Colon (tissue), 2 donors: ENCODE measurements around the gene CABP7.

Experiments
- FAIRE-seq: peaks from 2 replicates; lab custom pipeline; 2012; peaks lifted over from hg19 to GRCh38; lab: Jason Lieb, UNC
- donor health status: control.
- donor health status: control.

CABP7 gene

DNA sequence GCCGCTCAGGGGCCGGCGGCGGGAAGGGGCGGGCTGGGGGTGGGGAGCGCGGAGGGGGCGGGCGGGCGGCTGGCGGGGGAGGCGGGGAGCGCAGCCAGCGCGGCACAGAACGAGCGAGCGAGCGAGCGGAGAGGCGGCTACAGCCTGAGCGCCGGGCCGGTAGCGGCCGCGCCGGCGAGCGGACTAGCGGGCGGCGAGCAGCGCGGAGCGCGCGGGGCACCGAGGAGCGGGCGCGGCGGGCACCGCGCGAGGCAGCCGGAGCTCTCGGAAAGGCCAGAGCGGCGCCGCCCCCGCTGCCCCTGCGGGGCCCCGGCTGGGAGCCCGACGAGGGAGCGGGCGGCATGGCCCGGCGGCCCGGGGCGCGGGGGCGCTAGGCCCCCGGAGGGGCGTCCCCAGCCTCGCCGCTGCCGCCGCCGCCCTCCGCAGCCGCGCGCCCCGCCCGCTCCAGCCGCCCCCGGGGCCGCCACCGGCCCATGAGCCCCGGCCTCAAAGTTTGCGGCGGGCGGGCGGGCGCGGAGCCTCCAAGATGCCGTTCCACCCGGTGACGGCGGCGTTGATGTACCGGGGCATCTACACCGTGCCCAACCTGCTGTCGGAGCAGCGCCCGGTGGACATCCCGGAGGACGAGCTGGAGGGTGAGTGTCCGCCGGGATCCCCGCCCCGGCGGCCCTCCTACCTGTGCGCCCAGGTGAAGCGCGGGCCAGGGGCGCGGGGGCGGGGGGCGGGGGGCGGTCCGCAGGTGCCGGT lies at the start of gene CABP7:
TSS of gene CABP7 (plus strand) at position 105 of the 747 bp plus-strand sequence. CDS start at position 527, 422 bp downstream.
- FAIRE-seq, result no peak

- FAIRE-seq, result no peak
Measured at GRCh38 chr22:29670626-29671025, 49.2 kb upstream of the CABP7 start.

DNA sequence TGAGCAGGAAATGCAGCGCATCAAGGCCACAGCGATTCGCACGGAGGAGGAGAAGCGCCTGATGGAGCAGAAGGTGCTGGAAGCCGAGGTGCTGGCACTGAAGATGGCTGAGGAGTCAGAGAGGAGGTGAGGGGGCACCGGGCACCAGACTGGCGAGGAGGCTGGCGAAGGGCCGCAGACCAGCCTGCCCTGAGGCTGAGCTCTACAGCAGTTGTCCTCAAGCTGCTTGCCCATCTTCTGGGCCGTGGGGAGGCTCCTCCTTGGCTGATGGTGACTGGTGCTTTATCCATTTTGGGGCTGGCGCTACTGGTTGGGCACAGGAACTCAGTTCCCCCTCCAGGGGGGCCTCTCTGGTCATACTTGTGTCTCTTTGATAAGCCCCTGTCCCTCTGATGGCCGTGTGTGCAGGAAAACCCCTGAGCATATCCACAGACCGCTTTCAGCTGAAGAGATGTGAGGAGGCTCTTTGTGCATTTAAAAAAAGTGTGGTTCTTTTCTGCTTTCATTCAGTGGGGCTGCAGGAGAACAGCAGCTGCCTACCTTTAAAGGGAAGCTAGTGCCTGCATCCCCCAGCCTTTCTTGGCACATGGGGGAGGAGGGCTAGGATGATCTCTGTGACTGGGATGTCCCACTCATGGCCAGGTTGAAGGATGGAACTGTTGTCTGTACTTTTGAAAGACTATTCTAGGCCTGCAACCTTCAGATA lies 46.3 kb upstream of the CABP7 start:
- no peak for FAIRE-seq

GRCh38 chr22:29674121-29674520 lies 45.7 kb upstream of the CABP7 start:
- no peak for FAIRE-seq

DNA sequence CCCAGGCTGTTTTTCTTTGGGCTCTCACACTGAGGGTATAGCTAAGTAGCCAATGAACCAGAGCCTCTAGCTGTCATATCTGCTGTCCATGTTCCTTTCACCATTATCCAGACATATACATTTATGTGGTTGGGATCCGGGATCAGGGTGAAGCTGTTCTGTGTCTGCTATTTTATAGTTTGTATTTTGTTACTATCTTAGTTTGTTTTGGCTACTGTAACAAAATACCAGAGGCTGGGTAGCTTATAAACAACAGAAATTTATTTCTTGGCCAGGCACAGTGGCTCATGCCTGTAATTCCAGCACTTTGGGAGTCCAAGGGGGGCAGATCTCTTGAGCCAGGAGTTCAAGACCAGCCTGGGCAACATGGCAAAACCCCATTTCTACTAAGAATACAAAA lies 40.5 kb upstream of the CABP7 start:
- FAIRE-seq, result no peak

- FAIRE-seq, result no peak
Measured at GRCh38 chr22:29683536-29683935, 36.3 kb upstream of the CABP7 start.

- FAIRE-seq, result no peak
Measured at GRCh38 chr22:29684244-29684643, 35.6 kb upstream of the CABP7 start.

DNA sequence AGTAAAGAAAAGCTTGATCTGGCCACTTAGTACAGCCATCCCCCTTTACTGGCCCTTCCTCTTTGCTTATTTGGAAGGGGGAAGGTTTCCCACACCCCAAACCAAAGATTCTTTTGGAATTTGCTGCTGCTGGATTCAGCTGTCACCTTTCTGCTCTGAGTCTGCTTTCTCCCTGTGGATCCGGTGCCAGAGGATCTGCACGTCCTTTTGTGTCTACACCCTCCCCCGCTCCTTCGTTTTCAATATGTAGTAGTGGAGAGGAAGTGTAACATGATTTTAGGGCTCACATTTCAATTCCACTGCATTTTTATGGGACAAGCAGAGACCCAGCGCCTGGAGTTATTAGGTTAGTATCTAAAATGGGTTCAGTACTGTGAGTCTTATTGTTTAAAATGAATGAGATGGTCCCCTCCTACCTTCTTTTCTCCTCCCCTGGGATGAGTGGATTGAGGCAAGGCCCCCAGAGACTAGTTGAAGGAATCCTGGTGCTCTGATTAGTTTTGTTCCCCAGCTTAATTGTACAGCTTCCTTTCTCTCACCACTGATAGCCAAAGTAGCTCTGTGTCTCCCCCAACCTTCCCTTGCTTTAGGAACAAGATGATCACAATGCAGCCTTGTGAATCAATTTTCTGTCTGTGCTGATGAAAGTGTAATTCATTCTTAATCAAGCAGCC lies 30.5 kb upstream of the CABP7 start:
- FAIRE-seq, result no peak

GRCh38 chr22:29689880-29690213 lies 30.0 kb upstream of the CABP7 start:
- FAIRE-seq, result no peak

DNA sequence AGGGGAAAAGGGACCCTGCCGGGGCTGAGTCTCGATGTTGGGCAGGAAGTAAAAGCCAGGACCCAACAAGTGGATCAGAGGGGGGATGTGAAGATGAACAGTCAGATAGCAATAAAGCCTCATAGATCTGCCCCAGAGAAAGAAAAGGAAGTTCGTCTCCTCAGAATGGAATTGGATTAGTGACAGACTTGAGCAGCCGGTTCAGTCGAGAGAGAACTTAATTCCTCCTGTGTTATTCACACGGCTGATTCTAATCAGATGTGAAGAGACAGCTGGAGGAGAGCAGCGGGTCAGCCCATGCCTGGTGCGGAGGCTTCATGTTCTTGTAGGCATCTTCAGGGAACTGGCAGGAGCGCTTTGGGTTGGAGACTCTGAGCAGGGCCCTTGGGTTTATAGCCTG lies 29.3 kb upstream of the CABP7 start:
- FAIRE-seq, result no peak

DNA sequence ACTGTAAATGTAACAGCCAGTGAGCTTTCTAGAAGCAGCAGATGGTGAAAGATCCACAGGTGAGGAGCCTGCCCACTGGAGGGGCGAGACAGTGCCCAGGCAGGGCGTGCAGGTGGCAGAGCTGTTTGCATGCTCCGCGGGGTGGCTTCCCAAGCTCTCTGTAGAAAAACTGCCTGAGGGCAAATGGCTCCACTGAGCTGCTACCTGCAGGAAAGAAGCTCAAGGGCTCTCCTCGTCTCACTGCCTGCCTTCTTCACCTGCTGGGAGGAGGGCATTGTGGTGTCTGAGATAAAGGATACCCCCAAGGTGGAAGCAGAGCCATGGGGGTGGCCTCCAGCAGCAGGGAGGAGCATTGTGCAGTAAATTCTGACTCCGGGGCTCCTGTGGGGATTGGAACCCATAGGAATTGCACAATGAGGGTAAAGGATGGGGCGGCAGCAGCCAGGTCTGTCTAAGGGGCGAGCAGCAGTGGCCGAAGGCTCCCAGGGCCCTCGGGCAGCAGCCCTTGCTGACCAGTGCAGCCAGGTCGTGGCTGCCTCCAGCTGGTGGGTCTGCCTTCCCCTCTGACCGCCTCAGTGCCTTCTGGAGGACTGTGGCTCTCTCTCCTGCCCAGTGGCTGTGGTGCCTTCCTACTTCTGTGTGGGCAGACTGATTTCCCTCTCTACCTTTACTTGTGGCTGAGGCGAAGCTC lies 28.0 kb upstream of the CABP7 start:
- no peak for FAIRE-seq

GRCh38 chr22:29692327-29692640 lies 27.5 kb upstream of the CABP7 start:
- FAIRE-seq, result no peak

DNA sequence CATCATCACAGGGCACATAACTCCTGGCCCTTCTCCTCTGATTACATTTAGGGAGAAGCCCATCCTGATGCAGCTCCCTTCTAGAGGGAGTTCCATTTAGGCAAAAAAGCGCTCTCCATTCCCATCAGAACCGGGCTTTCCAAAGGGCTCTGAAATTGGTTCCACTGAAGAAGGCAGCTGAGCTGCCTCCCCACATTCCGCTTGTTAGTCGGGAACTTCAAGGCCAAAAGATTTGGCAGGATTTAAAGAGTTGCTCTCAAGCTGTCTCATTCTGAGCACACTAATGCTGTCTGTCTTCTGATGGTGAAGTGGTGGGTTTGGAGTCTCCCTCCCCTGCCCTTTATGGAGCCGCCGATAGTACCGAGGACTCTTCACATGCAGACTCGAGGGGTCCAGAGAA lies 26.6 kb upstream of the CABP7 start:
- FAIRE-seq, result no peak

DNA sequence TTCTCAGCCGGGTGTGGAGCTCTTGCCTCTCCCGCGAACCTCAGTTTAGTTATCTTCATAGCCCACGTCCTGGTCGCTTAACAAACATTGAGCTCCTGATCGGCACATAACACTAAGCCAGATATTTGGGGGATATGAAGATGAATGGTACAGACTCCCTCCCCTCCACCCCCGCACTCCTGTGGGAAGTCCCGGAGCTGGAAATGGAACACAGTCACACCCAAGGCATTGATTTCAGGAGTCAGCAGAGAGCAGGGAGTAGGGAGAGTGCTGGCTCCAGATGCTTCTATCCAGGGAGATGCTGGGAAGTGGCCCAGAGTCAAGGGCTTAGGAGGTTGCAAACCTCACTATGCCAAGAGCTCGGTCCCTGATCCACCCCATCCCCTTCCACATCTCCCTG lies 26.1 kb upstream of the CABP7 start:
- no peak for FAIRE-seq

DNA sequence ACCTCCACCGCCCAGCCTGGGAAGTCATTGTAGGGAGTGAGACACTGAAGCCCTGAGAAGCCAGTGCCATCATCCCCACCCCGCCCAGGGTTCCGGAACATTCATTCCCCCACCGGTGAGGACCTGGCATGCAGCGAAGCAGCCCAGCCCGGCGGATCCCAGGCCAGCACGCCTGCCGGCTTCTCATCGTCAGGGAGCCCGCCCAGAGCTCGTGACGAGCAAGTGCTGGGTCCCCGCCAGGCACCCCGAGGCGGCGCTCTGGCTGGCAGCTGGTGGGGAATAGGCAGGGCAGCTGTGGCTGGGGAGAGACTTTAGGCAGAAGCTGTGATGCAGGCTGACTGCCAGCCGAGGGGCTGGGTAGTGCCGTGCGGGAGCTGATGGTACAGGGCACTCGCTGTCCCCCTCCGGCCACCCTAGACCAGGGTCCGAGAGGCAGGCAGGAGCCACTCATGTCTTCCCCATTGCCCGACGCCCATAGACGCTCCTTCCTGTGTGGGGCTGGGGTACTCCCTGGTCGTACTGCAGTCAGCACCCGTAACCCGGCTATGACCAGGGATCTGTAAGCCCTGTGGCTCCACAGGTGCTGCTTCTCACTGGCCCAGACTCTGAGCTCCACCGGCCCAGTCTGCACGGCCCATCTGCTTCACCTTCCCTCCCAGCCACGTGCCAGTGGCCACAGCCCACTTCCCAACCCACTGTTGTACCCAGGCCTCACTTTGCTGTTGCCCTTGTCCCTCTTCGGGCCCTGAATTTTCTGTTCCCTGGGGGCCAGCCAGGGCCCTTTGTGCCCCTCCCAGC lies 24.5 kb upstream of the CABP7 start:
- no peak for FAIRE-seq

DNA sequence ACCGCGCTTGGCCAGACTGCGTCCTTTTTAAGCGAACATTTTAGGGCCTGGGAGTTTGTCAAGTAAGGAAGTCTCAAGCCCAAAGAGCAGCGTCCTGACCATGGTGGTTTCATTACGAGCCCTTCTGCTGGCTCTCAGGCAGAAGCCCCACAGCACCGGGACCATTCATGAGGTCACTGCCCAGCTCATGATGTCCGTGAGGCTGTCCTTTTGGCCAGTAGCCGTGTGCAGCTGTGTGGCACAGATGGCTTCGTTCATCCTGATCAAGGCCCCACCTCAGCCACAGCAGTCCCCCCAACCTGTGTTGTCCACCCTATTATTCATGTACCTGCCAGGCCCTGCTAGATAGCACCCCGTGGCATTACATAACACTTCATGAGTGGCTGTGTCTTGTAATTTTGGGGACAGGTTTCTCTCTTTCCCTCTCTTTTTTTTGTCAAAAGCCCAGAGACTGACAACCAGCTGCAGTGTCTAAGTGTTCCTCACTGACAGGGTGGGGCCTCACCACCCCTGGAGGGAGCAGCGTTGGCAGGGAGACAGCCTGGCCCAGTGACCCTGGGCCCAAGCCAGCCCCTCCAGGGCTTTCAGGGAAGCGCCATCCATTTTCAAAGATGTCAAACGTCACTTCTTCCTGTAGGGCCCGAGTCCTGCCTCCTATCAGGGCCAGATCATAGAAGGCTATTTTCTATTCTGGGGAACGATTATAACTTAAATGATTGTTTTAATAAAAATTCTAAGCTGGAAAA lies 21.8 kb upstream of the CABP7 start:
- no peak for FAIRE-seq

DNA sequence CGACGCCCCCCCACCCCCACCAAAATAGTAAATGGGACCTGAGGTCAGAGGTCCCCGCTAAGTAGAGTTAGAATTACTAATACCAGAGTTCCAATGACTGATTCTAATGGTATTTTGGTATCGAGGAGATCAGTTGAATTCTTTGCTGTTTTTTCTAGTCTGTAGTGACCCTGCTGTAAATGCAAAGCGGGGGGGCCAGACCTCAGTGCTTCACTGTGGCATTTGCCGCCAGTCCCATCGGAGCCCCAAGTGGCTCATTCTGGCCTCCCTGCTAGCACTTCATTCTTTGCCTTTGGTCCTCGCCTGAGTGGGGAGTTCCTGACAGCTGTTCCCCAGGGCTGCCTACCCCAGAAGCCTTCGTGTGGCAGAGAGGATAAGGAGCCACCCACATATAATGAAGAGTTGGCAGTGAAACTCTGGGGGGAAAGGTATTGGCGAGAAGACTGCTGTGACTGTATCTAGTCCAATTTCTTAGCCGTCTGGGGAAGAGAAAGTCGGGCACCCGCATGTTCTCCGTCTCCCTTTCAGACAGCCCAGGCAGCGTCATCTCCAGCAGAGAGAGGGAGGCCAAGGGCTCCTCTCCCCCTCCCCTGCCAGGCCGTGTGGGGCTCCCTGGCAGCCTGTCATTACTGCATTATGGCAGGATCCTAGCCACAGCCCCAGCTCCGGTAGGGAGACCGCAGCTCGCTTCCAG lies 19.4 kb upstream of the CABP7 start:
- no peak for FAIRE-seq

DNA sequence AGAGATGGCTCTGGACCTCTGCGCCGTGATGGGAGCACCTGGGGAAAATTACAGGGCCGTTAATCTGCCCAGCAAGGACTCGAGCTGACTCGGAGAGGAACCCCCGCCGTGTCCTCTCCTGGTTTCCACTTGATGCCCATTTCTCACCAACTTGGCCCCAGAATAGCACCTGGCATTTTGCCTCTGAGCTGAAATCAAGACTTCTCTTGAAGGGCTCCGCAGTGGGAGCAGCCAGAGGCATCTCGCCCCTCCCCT lies 19.0 kb upstream of the CABP7 start:
- FAIRE-seq, result no peak

DNA sequence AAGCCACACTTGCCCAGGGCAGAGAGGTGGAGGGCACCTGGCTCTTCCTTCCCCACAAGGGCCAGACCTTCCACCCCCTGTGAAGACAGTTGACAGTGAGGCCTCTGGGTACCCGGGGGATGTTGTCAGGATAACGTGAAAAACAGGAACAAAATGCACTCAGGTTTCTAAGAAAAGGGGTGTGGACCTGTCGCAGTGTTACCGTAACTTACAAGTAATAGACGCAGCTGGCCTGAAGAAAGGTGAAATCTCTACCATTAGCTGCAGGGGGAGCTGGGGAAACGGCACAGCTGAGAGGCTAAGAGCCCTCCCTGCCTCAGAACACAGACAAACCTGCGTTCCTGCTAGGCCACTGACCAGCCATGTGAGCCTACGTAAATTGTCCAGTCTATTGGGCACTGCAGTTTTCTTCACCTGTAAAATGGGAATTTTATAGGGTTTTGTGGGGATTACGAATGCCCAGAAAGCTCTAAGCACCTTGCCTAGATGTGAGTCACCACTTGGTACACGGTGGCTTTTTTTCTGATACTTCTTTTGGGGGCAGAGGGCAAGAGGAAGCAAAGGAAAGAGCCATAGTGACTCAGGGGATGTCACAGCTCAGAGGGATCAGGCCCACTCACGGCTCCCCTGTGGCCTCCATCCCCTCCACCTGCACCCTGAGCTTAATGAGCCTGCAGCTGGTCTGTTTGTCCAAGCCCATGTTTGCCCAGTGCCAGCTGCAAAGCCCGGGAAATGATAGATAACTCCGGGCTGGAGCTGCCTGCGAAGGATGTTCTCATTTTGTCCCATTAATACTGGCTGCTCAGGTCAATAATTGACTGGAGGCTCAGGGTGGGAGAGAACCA lies 18.4 kb upstream of the CABP7 start:
- no peak for FAIRE-seq
